H1 (cell line): ENCODE data around the gene GABRB2. TPM values are rescaled to one million over a fixed set of nuclear protein-coding genes. Genes with fewer than 3 reads are reported as not detected.

Experiments used
- CEBPB ChIP-seq: IDR thresholded peaks from 2 replicates; pipeline ENCODE4 v1.6.1; 2012; ENCODE audit warnings: low read depth, low read length
- CHD1 ChIP-seq: IDR thresholded peaks from 2 replicates; pipeline ENCODE4 v1.6.1; 2012; ENCODE audit warnings: low read depth, low read length, improper control_type of control experiment
- CHD7 ChIP-seq: fragments of 300-600 bp; sonication (generic); IDR thresholded peaks from 2 replicates; pipeline ENCODE4 v1.7.1; 2012; ENCODE audit warnings: low read length, moderate library complexity, mild to moderate bottlenecking, inconsistent platforms; ENCODE audit not compliant: insufficient replicate concordance
- JUND ChIP-seq: IDR thresholded peaks from 2 replicates; pipeline ENCODE4 v1.6.1; 2011; ENCODE audit warnings: mild to moderate bottlenecking, improper control_type of control experiment, low read length
- KDM1A ChIP-seq: fragments of 200-600, 300-600 bp; sonication (generic); IDR thresholded peaks from 2 replicates; pipeline ENCODE4 v1.7.1; 2016; ENCODE audit warnings: mild to moderate bottlenecking, low read length, borderline replicate concordance
- POLR2A ChIP-seq, 2 experiments: IDR thresholded peaks; 1 replicate in 1 of 2; 2 replicates in 1 of 2; pipeline ENCODE4 v1.6.1; 2011; ENCODE audit warnings: low read depth in 2 of 2, low read length in 2 of 2, mild to moderate bottlenecking in 2 of 2; ENCODE audit errors: control extremely low read depth in 1 of 2
- SAP30 ChIP-seq: fragments of 300-600 bp; sonication (generic); IDR thresholded peaks from 2 replicates; pipeline ENCODE4 v1.7.1; 2012; ENCODE audit warnings: low read length, moderate library complexity, mild to moderate bottlenecking, inconsistent platforms; ENCODE audit not compliant: insufficient read depth, insufficient replicate concordance
- polyA plus RNA-seq, 7 experiments: library from polyadenylated mRNA; depleted of rRNA in 3 of 7; stranded (reverse) in 5 of 7; unstranded in 2 of 7; fragments of >200 nt in 5 of 7; fragments of 200-250 nt in 2 of 7; gene quantifications; 1 replicate in 5 of 7; 2 replicates in 1 of 7; 4 replicates in 1 of 7; pipeline versions ENCODE4 v1.2.1 to v1.2.3, GENCODE V29; 2011 to 2013; ENCODE audit warnings: missing spikeins in 2 of 7, mixed read lengths in 2 of 7
- total RNA-seq: library from RNA; stranded (reverse); fragmentation: NEBNext Ultra II Directional; extraction: Animal tissue kit (Norgen Biotek cat#: 25700); gene quantifications from 2 replicates; pipeline ENCODE4 v1.2.1, GENCODE V29; 2021

The GABRB2 gene
- total and polyA plus RNA-seq, 2 of the 8 experiments (the other 6 are each of a cell fraction or from before 2014, with no cell fraction given) = 0.54 to 1.9 TPM

- TF ChIP-seq CHD7 = no peak
- TF ChIP-seq JUND = no peak
- TF ChIP-seq CEBPB = no peak
- no peak for TF ChIP-seq CHD1
- no peak for TF ChIP-seq SAP30
- TF ChIP-seq POLR2A (IDR thresholded peaks at IDR 0.05; ENCODE audit: control extremely low read depth in 1 of 2, low read depth in 2 of 2, low read length in 2 of 2) = no peak
- TF ChIP-seq KDM1A = no peak
- TF ChIP-seq, all 59 proteins: peak for 0
These were observed 137.1 kb downstream of the GABRB2 start (continued) for GRCh38 chr5:161409471-161409870.
